Prostate gland (tissue), 2 donors: ENCODE measurements around the gene SLC34A1. TPM values are rescaled to one million over a fixed set of nuclear protein-coding genes. Genes with fewer than 3 reads are reported as not detected.

Experiments
- DNase-seq: peaks from one replicate; pipeline ENCODE4 v3.0.0-alpha.2; 2019; ENCODE audit warnings: low spot score
- H3K27ac ChIP-seq, 2 donors: fragments of 200-600 bp; sonication (generic); 2 replicates each; pipeline ENCODE4 v1.5.1; 2017 to 2019
- H3K27me3 ChIP-seq: fragments of 200-600 bp; sonication (generic); replicated peaks from 2 replicates; pipeline ENCODE4 v1.5.1; 2019; ENCODE audit not compliant: insufficient read depth
- H3K36me3 ChIP-seq, 2 donors: fragments of 200-600 bp; sonication (generic); 1 replicate in 1 of 2; 2 replicates in 1 of 2; pipeline versions ENCODE4 v1.5.1 to v1.8.1; 2017 to 2019
- H3K4me1 ChIP-seq: fragments of 200-600 bp; sonication (generic); replicated peaks from 2 replicates; pipeline ENCODE4 v1.5.1; 2019
- H3K4me3 ChIP-seq, 2 donors: fragments of 200-600 bp; sonication (generic); 2 replicates each; pipeline ENCODE4 v1.5.1; 2017 to 2019
- H3K9me3 ChIP-seq: fragments of 200-600 bp; sonication (generic); 2 replicates; pipeline ENCODE4 v1.5.1; 2017
- POLR2A ChIP-seq: fragments of 450-650 bp; IDR thresholded peaks from one replicate; pipeline ENCODE4 v1.6.1; 2016; ENCODE audit warnings: antibody characterized with exemption, mild to moderate bottlenecking
- POLR2AphosphoS5 ChIP-seq: sonication (generic); formaldehyde crosslinking; IDR thresholded peaks from one replicate; pipeline ENCODE4 v1.6.1; 2017; ENCODE audit warnings: antibody characterized with exemption
- WGBS: methylation state at CpG from one replicate; pipeline ENCODE4 v1.1.5; 2018; 5-methylcytosine and 5-hydroxymethylcytosine counted together
- intact Hi-C: fragments of 100-400 bp; cut with DNase I; formaldehyde crosslinking; loops from one replicate; pipeline ENCODE4 v1.14.2; 2022
- total RNA-seq, 2 donors: library from RNA; depleted of rRNA; stranded (reverse); fragments of >200 nt; gene quantifications; one replicate each; pipeline ENCODE4 v1.1.0, GENCODE V29; 2016
- TF ChIP-seq, protein P1 (sequence below), 4 experiments: fragments of 200-600 bp in 2 of 4; fragments of 450-650 bp in 2 of 4; sonication (generic) in 2 of 4; IDR thresholded peaks; 1 replicate in 3 of 4; 2 replicates in 1 of 4; pipeline ENCODE4 v1.5.1; 2016 to 2019; ENCODE audit warnings: antibody characterized with exemption in 4 of 4, mild to moderate bottlenecking in 2 of 4, moderate library complexity in 2 of 4

The SLC34A1 gene
- total RNA-seq, 2 donors from 2014 or later: not detected

DNA sequence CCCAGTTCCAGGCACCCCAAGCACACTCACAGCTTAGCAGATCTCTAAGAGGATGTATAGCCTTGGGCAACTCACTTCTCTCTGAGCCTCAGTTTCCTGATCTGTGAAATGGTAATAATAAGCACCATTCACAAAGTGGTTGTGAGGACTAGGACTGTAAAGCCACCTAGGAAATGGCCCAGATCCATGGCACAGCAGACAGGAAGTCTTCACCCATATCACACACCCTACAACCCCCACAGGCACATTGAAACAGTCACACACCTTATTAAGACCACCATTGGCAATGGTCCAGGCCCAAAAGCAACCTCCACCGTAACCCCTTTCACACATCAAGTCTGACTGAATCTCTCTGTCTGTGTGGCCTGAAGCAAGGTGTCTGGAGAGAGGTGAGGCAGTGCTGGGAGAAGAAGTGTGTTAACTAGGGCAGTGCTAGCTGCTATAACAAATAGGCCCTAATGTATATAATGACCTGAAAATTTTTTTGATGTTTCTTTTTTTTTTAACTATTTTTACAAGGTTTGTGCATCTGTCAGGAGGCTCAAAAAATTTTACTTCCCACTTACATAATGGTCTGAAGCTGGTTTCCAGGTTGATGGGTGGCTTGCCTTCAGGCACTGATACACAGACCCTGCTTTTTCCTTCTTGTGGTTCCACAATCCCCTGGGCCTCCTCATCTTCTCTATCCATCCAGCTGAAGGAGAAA lies 28.9 kb upstream of the SLC34A1 start:
- Histone ChIP-seq H3K27ac (no peak overlapping the region), H3K4me1 (peaks cover 4% of the 10 kb centered on the region), H3K36me3 (no peaks in the 10 kb centered on the region), H3K27me3 (no peaks in the 10 kb centered on the region), H3K4me3 (no peak overlapping the region), H3K9me3 (no peaks in the 10 kb centered on the region)
- DNase-seq: no peak
- intact Hi-C loops: loop anchor here (5.0 kb wide), 1 partner anchor 43 kb away; the partner anchor contains the start of gene MXD3
- WGBS: 67% methylated on average over 1 of the region's 1 CpG
- TF ChIP-seq POLR2A (no peak), POLR2AphosphoS5 (no peak)
- TF ChIP-seq, protein P1, sequence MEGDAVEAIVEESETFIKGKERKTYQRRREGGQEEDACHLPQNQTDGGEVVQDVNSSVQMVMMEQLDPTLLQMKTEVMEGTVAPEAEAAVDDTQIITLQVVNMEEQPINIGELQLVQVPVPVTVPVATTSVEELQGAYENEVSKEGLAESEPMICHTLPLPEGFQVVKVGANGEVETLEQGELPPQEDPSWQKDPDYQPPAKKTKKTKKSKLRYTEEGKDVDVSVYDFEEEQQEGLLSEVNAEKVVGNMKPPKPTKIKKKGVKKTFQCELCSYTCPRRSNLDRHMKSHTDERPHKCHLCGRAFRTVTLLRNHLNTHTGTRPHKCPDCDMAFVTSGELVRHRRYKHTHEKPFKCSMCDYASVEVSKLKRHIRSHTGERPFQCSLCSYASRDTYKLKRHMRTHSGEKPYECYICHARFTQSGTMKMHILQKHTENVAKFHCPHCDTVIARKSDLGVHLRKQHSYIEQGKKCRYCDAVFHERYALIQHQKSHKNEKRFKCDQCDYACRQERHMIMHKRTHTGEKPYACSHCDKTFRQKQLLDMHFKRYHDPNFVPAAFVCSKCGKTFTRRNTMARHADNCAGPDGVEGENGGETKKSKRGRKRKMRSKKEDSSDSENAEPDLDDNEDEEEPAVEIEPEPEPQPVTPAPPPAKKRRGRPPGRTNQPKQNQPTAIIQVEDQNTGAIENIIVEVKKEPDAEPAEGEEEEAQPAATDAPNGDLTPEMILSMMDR (IDR thresholded peaks at IDR 0.05): no peak

DNA sequence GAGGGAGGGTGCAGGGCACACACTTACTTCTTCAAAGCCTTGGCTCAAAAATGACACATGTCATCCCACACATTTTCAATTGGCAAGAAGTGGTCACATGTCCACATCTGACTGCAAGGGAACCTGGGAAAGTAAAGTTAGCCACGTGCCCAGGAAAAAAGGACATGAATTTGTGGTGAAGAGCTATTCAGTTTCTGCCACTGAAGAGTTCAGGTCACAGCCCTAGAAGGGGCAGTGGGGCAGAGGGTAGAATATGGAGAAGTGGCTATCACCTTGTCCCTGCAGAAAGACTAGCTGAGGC lies 28.4 kb upstream of the SLC34A1 start:
- no peaks in the 10 kb centered on the region for H3K36me3 ChIP-seq
- H3K4me1 ChIP-seq: no peaks in the 10 kb centered on the region
- DNase-seq: no peak
- TF ChIP-seq POLR2A: no peak
- TF ChIP-seq, protein P1 (IDR thresholded peaks at IDR 0.05): no peak
- no peak for TF ChIP-seq POLR2AphosphoS5
- intact Hi-C loops: loop anchor here (5.0 kb wide), 1 partner anchor 44 kb away; the partner anchor contains the start of gene MXD3
- no peak overlapping the region for H3K4me3 ChIP-seq
- no peaks in the 10 kb centered on the region for H3K9me3 ChIP-seq
- H3K27me3 ChIP-seq: no peaks in the 10 kb centered on the region
- 12% methylated on average over 1 of the region's 1 CpG for WGBS
- no peak overlapping the region for H3K27ac ChIP-seq

DNA sequence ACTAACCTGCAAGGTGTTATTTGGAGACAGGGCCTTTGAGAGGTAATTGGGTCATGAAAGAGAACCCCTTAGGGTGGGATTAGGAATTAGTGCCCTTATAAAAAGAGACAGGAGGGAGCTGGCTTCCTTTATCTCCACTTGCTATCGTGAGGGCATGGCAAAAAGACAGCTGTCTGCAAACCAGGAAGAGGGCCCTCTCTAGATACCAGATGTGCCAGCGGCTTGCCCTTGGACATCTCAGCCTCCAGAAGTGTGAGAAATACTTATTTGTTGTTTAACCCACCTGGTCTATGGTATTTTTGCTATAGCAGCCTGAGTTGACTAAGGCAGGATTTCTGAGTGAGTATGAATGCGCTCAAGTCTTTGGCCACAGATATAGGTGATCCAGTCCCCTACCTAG lies 27.5 kb upstream of the SLC34A1 start:
- DNase-seq: no peak
- WGBS: 80% methylated on average over 3 of the region's 3 CpGs
- H3K27me3 ChIP-seq: no peaks in the 10 kb centered on the region
- H3K36me3 ChIP-seq: no peaks in the 10 kb centered on the region
- no peaks in the 10 kb centered on the region for H3K9me3 ChIP-seq
- no peak overlapping the region for H3K27ac ChIP-seq
- TF ChIP-seq POLR2A (no peak), POLR2AphosphoS5 (no peak)
- TF ChIP-seq, protein P1 (IDR thresholded peaks at IDR 0.05): no peak
- no peak overlapping the region for H3K4me3 ChIP-seq
- no peaks in the 10 kb centered on the region for H3K4me1 ChIP-seq
- intact Hi-C loops: loop anchor here (5.0 kb wide), 1 partner anchor 44 kb away; the partner anchor contains the start of gene MXD3

DNA sequence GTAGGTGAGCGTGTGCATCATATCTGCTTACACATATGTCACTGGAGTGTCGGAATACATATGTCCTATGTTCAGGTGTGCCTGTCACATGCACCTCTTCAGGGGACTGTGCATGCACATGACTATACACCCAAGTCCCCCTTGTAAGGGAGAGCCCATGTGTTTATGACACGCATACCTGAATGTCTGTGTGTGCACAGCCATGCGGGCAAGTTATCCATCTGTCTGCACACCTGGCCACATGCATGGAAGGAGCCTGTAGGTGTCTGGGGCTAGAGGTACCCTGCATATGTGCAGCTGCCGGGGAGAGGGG lies 27.1 kb upstream of the SLC34A1 start:
- Histone ChIP-seq H3K9me3 (no peaks in the 10 kb centered on the region), H3K36me3 (no peaks in the 10 kb centered on the region), H3K4me3 (no peak overlapping the region), H3K27me3 (no peaks in the 10 kb centered on the region), H3K27ac (no peak overlapping the region), H3K4me1 (no peaks in the 10 kb centered on the region)
- 88% methylated on average over 5 of the region's 5 CpGs for WGBS
- intact Hi-C loops: loop anchor here (5.0 kb wide), 1 partner anchor 45 kb away; the partner anchor contains the start of gene MXD3
- DNase-seq: no peak
- TF ChIP-seq, protein P1 (IDR thresholded peaks at IDR 0.05): no peak
- TF ChIP-seq POLR2AphosphoS5: no peak
- TF ChIP-seq POLR2A: no peak
